UCSD-AML1 (cell line): Measurements from ENCODE around the gene CLPSL1.
"Not testable (repeated sequence)": the region's sequence is repeated elsewhere in the genome, so short reads cannot be mapped to it uniquely, and the experiment has no call there.

Source experiments
- DNase-seq: peaks from one replicate; lab custom pipeline; 2025; ENCODE audit not compliant: unreplicated experiment; lab: John Stamatoyannopoulos, UW

CLPSL1 gene

GRCh38 chr6:35780719-35781118 lies at the start of gene CLPSL1:
TSS of gene CLPSL1 (plus strand) at chr6:35781019. CDS start at chr6:35781111, 92 bp downstream.
- no peak for DNase-seq

- DNase-seq, result peak; percentile 90
Observed at GRCh38 chr6:35731414-35731735, 49.4 kb upstream of the CLPSL1 start.

- DNase-seq, result peak; percentile 90
Observed at GRCh38 chr6:35731736-35732532, 48.9 kb upstream of the CLPSL1 start.

DNA sequence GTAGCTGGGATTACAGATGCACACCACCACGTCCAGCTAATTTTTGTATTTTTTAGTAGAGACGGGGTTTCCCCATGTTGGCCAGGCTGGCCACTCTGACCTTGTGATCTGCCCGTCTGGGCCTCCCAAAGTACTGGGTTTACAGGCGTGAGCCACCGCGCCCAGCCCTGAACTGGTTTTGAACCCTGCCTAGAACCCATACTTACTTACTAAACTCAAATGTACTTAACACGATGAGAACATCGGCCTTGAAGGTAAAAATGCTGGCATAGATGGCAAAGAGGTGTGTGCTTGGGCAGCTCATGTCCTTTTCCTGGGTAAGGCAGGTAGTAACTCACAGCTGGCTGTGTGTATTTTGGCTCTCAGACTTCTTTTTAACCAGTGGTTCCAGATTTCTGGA lies 47.2 kb upstream of the CLPSL1 start:
- DNase-seq, result no peak

GRCh38 chr6:35734319-35734718 lies 46.5 kb upstream of the CLPSL1 start:
- DNase-seq, result not testable (repeated sequence)

- DNase-seq, result no peak
Observed at GRCh38 chr6:35735452-35735851, 45.4 kb upstream of the CLPSL1 start.

DNA sequence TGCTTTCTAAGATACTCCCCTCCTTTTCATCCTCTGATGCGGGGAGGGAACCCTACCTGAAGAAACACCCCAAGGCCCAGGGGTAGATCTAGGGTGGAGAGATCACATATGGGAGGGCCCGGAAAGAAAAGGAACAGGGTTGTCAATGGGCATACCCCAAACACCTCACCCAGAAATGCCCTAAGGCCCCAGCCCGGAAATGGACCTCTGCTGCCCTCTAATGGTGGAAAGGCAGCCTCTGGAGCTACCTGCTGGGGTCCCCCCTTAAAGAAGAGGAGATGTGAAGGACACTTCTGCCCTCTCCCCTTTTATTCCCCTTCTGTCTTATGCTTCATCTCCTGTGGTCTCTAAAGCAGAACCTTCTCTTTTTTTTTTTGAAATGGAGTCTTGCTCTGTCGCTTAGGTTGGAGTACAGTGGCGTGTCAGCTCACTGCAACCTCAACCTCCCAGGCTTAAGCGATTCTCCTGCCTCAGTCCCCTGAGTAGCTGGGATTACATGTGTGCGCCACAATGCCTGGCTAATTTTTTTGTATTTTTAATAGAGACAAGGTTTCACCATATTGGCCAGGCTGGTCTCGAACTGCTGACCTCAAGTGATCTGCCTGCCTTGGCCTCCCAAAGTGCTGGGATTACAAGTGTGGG lies 44.4 kb upstream of the CLPSL1 start:
- DNase-seq, result peak; percentile 72

GRCh38 chr6:35736982-35737412 lies 43.8 kb upstream of the CLPSL1 start, which contains the start of gene ARMC12:
TSS of gene ARMC12 (plus strand) at chr6:35737032. CDS start at chr6:35737109, 77 bp downstream.
- no peak for DNase-seq

GRCh38 chr6:35737413-35738211 lies 43.2 kb upstream of the CLPSL1 start:
- peak; percentile 31 for DNase-seq

- no peak for DNase-seq
Observed at GRCh38 chr6:35739645-35740524, 40.9 kb upstream of the CLPSL1 start.

GRCh38 chr6:35742842-35743241 lies 38.0 kb upstream of the CLPSL1 start:
- no peak for DNase-seq

GRCh38 chr6:35745509-35745908 lies 35.3 kb upstream of the CLPSL1 start:
- no peak for DNase-seq

GRCh38 chr6:35746516-35746915 lies 34.3 kb upstream of the CLPSL1 start:
- no peak for DNase-seq

- no peak for DNase-seq
Observed at GRCh38 chr6:35747877-35748276, 32.9 kb upstream of the CLPSL1 start.

GRCh38 chr6:35750557-35750956 lies 30.3 kb upstream of the CLPSL1 start:
- DNase-seq, result no peak

- no peak for DNase-seq
Observed at GRCh38 chr6:35751594-35751993, 29.2 kb upstream of the CLPSL1 start.

GRCh38 chr6:35752330-35752729 lies 28.5 kb upstream of the CLPSL1 start:
- DNase-seq, result no peak

GRCh38 chr6:35754452-35755277 lies 26.2 kb upstream of the CLPSL1 start:
- DNase-seq, result peak; percentile 42

- DNase-seq, result no peak
Observed at GRCh38 chr6:35755278-35755924, 25.4 kb upstream of the CLPSL1 start.
